Glomerular visceral epithelial cell (primary cell): ENCODE measurements around the gene MAD1L1.

ENCODE experiments used
- DNase-seq: peaks from one replicate; pipeline ENCODE4 v3.0.0-alpha.2; 2016; ENCODE audit errors: extremely low spot score

The MAD1L1 gene

DNA sequence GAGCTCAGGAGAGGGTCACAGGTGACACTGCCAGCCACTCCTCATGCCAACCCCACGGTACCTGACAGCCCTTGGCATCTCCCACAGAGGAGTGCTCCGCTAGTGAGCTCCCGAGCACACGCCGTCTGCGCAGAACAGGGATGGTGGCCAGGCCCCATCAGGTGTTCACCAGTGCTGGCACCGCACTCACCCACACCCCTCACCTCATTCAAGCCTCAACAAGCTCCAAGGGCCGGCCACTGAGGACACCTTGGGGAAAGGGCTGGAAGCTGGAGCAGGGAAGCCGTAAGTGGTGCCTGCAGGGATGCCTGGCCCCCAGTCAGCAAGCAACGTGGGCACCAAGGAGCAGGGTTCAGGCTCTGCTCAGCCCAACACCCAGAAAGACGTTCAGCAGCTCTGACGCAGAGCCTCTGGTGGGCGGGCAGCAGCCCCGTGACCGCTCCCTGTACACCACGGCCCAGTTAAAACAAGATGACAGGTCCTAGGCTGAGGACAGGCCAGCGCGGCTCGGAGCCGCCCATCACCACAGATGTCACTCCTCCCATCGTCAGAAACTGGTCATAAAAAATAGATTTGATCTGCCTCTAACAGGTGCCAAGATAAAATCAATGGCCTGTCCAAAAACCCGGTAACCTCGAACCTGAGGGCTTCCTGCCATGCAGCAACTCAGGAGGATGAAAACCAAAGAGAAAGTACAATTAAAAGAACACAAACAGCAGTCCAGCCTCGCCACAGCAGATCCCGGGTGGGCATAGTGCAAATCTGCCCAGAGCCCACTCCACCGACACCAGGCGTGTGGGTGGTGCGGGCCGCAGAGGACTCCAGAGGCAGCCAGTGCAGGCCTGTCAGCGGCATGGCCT lies 275.9 kb downstream of the MAD1L1 start:
- no peak for DNase-seq

DNA sequence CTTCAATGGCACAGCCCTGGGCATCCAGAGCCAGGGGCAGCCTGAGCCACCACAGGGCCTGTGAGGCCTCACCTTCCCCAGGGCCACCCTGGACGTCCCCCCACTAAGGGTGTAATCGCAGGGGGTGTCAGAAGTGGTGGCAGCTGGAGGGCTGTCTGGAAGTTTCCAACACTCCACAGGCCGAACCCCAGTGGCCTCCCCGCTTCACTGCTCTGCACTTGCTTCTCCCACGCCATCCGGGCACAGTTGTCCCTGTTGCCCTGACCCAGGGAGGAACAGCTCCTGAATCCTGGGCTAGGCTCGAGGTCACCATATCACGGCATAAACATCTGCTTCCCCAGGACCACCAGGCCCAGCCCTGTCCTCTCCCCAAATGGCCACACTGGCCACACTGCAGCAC lies 276.6 kb downstream of the MAD1L1 start:
- DNase-seq, result no peak

DNA sequence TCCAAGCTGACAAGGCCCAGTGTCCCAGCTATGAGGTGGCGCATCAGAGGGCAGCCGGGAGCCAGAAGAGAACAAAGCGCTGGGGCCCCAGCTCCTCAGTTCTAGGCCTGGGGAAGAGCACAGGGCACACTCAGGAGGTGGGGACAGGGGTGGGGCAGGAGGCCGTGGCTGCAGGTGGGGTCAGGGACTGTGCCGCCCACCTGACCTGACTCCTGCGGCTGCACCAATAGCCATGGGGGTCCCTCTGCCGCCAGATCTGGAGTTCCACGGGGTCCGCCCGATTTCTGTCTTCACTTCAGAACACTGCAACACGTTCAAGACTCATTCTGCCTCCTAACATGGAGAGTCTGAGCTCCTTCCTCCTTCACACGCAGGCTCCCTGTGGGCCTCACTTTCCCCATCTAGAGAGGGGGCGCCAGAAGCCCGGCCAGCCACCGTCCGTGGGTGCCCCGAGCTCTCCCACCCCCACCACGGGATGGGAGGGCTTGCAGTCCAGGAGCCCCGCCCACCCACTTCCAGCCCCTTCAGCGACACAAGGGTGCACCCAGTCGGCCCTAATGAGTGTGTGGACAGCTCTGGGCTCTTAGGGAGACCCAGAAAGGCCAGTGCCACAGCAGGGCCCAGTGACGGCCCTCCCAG lies 278.3 kb downstream of the MAD1L1 start:
- no peak for DNase-seq

DNA sequence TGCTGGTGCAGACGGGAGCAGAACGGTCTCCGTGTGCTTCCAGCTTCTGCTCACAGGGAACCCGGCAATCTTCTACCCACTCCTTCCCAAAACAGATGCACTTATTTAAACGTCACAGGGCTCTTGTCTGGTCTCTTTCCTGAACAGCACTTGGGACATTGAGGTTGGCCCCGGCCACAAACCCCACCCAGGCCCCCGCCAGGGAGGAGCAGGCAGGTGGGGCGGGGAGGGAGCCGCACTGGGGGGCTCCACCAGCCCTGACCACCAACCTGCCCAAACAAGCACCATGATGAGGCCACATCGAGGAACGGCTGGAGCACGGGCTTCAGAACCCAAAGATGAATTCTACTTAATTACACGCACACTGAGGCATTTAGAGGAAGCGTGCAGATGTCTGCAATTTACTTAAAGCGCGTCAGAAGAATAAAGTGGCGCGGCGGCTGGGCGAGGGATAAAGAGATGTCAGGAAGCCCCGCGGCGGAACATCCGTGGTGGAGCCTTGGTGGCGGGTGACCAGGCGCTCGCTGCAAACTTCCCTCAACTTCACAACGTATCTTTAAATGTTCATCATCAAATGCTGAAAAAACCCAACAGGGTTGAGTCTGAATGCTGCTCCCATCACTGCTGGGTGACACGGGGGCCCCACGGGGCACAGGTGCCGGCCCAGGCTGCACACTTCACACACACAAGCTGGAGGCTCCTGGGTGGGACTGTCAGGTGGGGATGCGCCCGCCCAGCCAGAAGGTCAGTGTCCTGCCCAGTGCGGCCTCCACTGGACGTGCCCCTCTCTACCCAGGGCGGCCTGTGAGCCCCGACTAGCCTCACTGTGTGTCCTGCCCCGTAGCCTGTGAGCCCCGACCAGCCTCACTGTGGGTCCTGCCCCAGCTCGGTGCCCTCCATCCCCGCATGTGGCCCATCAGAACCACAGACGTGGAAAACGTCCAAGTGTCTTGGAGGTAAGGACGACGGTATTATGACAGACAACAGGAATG lies 279.2 kb downstream of the MAD1L1 start:
- DNase-seq, result no peak

DNA sequence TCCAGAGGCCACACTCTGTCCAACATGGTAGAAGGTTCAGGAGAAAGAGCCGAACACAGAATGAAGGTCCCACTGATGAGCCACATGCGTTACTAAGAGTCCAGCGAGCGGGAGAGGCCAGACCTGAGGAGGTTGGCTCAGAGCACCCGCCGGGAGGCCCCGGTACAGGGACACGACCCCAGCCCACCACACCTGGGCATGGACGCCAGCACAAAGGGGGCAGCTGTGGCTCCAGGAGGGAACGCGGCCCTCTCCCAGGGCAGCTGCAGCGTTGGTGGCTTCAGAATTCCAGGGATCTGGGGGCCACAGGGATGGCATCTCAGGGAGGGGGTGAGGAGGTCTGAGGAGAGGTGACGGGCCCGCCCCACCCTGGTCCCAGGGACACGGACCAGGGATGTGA lies 280.0 kb downstream of the MAD1L1 start:
- no peak for DNase-seq

DNA sequence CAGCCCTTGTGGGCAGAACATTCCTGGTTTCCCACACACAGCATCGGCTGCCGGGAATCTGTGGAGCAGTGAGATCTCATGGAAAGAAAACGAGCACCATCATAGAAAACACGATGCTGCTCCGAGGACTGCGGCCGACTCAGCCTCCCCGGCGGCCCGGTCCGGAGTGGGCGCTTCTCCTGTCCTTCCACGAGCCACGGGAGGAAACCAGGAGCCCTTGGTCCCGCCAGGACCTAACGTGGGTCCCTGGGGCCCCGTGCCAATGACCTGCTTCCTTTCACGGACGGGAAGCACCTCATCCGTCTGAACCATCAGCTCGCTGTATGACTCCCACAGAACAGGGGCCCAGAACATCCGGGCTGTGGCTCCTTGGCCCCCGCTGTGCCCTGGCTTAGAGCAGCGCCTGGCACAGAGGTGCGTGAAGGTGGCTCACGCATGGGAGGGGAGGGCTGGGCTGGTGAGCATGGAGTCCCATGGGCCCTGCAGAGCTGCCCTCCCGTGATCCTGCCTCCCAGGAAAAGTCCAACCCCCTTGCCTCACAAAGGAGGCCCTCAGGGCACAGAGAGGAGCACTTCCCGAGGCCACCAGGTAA lies 280.5 kb downstream of the MAD1L1 start:
- DNase-seq, result no peak

DNA sequence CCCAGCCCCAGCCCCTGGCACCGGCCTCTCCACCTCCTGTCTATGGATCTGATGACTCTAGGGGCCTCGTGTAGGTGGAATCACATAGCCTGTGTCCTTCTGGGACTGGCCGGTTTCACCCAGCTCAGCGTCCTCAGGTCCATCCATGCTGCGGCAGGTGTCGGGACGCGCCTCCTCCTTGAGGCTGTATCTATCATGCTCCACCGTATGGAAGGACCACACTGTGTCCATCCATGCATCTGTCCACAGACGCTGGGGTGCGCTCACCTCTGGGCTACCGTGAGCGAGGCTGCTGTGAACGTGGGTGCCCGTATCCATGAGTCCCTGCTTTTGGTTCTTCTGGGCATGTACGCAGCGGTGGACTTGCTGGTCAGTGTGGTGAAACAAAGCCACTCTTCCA lies 281.1 kb downstream of the MAD1L1 start:
- no peak for DNase-seq

DNA sequence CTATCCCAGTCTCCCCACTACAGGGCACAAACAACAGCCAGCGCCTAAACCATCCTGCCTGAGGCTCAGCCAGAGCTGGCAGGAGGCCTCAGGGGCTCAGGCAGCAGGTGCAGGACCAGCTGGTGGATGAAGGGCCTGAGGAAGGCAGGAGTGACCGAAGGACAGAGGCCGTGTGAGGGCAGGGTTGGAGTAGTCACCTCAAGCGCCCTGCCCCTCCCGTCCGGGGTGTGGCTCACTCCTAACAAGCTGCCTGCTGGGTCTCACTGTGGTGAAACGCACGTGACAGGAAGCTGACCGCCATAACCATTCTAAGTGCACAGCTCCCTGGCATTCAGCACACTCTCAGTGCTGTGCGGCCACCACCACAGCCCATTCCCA lies 281.6 kb downstream of the MAD1L1 start:
- no peak for DNase-seq

DNA sequence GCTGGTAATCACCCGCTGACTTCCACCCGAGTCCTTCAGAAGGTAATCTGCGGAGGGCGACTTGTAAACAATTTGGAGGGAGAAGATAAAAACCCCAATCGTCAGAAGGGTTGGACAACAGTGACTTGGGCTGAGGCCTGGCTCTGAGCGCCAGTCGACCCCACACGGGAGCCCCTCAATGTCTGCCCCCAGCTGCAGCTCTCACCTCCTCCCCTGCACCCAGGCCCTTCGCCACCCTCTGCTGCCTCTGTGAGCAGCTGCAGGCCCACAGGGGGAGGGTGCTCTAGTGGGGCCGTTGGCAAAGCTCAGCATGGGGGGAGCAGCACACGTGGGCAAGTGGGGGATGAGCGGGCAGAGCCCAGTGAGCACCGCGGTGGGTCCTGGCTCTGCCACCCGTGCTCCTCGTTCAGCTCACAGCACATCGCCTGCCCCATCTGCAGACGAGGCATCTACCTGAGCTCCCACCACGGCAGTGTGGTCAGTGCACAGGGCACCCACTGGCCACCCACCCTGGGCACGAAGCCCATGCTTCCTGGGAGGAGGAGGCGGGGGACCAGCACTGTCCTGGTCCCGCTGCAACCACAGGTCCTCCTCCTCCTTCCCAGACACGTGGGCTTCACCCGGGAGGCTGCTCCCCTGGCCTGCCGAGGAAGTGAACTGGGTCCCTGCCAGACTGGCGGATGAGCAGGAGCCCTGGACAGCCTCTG lies 282.1 kb downstream of the MAD1L1 start:
- no peak for DNase-seq

DNA sequence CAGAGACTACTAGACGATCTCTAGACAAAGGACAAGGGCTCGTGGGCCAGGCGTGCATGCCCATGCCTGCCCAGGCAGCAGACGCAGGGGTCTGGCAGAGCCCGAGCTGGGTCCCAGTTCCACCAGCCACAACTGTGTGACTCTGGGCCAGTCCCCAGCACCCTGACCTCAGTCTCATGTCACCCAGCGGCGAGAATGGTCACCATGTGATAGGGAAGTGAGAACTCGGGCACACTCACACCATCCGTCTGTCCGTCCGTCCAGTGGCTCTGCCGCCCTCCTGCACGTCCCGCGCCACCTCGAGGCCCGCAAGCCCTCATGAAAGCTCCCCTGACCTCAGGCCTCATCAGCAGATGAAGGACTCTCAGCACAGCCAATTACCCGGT lies 282.7 kb downstream of the MAD1L1 start:
- DNase-seq, result no peak

DNA sequence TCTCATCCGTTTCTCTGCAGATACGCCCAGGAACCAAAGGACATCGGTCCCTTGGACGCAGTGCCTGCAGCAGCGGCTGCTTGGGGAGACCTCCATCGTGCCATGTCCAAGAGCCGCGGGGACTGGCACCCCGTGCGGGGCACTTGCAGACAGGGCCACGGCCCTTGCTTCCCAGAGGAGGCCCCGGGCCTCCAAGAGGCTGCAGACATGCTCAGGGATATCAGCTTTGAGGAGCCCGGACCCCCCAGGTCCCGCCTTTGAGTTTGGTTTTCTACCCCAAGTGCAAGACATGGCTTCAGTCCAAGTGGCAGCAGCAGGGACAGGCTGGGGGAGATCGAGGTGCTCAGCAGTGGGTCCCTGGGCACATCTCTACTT lies 283.1 kb downstream of the MAD1L1 start:
- DNase-seq, result no peak

DNA sequence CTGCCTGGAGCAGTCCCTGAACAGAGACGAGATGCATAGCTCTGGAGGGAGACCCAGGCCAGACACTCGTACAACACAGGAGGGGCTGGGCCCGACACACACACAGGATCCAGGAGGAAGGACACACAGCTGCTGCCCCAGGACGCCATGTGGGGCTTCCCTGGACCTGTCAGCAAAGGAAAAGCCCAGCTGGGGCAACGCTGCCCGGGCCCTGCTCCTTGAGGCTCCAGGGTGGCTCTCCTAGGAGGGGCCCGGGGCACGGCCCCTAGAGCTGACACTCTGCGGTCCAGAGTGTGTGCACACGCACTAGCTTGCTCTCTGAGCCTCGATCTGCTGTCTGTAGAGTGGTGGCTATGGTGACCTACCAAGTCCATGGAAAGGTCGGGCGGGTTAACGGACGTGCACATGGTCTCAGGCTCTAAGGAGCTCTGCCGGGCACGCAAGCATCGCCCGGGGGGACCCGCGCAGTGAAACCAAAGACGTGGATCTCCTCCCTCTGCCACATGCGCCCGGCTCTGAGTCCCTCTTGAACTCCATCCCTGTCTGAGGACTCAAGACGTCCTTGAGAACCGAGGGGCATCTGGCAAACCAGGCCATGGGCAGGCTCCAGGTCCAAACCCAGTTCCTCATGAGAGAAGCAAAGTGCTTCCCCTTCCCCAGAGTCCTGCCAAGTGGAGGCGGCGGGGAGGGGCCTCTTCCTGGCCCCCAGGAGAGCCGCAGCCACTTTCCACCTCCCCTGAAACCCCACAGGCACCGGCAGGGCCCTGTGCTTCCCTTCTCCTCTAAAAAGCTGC lies 283.7 kb downstream of the MAD1L1 start:
- DNase-seq, result no peak

DNA sequence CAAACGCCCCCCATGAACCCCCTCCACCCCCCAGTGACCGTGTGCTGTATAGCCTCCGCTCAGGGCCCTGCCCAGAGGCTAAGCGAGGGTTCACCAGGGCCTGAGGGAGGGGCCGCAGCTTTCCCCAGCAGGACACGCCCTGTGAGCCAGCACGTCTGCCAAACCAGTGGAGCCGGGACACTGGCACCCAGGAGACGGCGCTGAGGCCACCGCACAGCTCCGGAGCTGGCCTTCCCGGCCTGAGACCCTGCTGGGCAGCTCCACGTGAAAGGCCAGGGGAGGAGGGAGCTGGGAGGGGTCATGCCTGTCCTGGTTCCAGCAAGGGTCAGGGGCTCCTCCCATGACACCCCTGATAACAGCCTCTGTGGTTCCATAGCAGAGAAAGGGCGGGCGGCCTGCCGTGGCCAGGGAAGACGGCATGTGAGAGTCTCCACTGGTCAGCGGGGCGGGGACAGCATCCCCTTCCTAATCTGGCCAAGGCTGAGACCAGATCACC lies 284.4 kb downstream of the MAD1L1 start:
- DNase-seq, result no peak

DNA sequence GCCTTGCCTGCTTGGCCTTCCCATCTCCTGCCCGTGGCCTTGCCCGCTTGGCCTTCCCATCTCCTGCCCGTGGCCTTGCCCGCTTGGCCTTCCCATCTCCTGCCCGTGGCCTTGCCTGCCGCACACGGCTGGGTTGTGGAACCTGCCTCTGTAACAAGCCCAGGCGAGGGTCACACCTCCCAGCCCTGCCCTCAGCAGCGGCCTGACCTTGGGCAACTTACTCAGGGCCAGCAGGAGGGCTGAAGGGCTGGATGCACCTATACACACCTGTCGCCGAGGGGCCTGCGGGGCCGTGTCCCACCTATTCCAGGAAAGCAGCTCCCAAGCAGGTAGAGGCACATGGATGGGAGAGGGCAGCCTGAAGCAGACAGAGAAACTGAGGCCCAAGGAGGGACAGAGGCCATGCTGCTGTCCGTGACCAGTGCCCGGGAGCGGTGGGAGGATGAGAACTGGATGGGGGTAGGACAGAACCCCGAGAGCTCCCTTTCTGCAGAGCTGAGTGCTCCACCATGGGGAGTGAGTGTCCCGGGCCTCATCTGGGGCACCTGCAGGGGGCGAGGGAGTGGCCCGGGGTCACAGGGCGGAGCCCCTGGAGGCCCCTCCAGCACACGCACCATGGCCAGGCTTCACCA lies 285.0 kb downstream of the MAD1L1 start:
- DNase-seq, result no peak

DNA sequence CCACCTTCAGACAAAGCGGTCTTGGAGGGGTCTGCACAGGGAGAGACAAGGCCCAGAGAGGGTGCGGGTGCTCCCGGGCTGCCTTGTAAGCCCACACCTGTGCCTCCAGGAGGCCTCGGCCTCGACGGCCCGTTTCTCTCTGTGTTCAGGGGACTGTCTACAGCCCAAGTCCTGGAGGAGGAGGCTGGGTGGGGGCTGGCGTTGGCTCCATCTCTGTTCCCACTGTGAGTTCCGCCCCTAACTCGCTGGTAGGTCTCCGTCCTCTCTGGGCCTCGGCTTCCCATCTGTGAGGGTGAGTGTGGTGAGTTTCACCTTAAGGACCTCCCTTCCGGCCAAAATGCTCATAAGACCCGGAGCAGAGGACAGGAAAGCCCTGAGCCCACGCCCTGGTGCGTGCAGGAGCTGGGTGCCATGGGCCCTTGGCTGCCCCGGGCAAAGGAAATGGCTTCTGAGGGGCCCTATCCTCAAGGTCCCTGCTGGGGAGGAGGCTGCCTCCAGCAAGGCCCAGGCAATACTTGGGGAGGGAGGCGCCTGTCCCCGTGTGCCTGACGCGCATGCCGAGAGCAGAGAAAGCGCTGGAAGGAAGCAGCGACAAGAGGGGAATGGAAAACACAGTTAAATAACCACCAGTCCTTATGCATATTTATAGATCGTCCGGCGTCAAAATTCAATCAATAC lies 285.8 kb downstream of the MAD1L1 start:
- no peak for DNase-seq

DNA sequence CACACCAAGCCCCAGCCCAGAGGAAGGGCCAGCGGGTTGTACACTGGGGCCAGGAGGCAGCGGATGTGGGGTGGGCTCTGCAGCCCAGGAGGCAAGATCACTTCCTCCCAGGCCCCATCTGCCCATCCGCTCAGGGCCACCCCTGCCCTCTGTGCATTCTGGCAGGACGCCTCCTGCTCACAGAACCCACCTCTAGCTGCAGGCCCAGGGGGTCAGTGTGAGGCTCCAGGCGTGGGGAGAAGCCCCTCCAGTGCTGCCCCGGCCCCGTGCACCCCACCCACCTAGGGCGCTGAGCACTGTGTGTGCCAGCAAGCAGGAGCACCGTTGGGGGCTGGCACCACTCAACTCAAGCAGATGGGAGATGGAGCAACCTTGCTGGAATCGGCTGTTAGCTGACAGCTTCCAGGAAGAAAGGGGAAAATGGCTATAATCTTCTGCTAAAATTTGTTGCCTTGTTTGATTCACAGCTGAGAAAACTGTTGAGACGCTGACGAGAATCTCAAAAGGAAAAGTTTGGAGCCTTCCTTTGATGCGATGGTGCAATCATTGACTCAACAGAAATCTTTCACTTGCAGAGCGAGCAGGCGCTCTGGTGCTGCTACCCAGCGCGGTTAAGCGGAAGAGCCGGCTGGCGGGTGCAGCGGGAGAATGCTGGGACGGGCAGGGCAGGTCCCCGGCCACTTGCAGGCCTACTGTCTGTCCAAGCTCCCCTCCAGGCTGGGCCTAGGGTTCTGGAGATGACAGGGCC lies 286.5 kb downstream of the MAD1L1 start:
- no peak for DNase-seq

DNA sequence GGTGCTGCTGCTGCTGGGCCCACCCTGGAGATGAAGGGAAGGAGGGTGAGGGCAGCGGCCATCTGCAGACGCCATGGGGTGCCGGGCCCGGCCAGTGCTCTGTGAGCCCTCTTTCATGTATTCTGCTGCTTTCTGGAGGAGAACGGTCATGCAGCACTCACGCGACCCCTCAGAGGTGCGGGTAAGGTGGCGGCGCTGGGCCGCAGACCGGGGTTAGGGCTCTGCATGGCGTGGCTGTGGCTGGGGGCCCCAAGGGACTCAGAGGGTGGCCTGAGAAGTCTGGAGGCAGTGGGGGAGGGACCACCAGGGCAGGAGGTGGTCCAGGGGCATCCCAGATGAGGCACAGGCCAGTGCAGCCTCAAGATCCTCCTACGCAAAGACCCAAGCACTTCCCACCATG lies 287.2 kb downstream of the MAD1L1 start:
- no peak for DNase-seq

DNA sequence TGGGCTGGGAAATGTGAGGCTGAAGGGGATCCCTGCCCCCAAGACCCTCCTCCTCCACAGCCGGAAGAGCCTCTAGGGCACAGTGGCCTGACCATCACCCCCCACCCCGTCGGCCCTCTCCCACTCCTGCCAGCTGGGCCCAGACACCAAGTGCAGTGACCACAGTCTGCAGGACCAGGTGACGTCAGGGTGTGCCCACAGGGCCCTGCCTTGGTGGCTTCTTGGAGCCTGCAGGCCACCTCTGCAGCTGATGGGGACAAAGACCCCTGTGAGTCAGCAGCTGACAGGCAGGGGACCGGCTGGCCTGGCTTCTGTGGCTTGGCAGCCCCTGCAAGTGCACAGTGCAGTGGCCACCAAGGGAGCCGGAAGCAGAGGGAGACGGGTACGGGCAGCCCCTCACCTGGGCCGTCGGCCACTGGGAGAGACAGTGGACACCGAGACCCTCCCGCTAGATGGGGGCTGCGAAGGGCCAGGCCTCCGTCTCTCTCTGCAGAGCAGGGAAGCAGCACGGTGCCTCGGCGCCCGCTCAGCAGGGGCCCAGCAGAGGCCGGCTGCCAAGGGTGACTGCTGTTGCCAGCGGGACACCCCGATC lies 288.0 kb downstream of the MAD1L1 start:
- DNase-seq, result no peak
